Sigmoid colon (tissue), 7 donors: ENCODE results near the gene ADK. TPM values are rescaled to one million over a fixed set of nuclear protein-coding genes. Genes with fewer than 3 reads are reported as not detected.

Experiments used
- DNase-seq: peaks from one replicate; pipeline ENCODE4 v3.0.0-alpha.2; 2019
- H3K27ac ChIP-seq, 4 donors: fragments of 200-600 bp; sonication (generic); one replicate each; pipeline ENCODE4 v1.5.1; 2016 to 2019; ENCODE audit warnings: mild to moderate bottlenecking in 1 of 4
- H3K27me3 ChIP-seq, 3 donors: fragments of 200-600 bp; sonication (generic); one replicate each; pipeline ENCODE4 v1.5.1; 2019; ENCODE audit warnings: mild to moderate bottlenecking in 1 of 3
- H3K36me3 ChIP-seq, 4 donors: fragments of 200-600 bp; sonication (generic); one replicate each; pipeline ENCODE4 v1.5.1; 2016 to 2019
- H3K4me1 ChIP-seq, 4 donors: fragments of 200-600 bp; sonication (generic); one replicate each; pipeline ENCODE4 v1.5.1; 2017 to 2019
- H3K4me3 ChIP-seq, 4 donors: fragments of 200-600 bp; sonication (generic); one replicate each; pipeline ENCODE4 v1.5.1; 2017 to 2019; ENCODE audit warnings: mild to moderate bottlenecking in 2 of 4, moderate library complexity in 1 of 4
- H3K9me3 ChIP-seq, 4 donors: fragments of 200-600 bp in 3 of 4; sonication (generic) in 3 of 4; one replicate each; pipeline versions ENCODE4 v1.5.1 to v1.6.1; 2013 to 2019
- CTCF ChIP-seq, 4 experiments: fragments of 450-650 bp in 3 of 4; fragments of 200-600 bp in 1 of 4; IDR thresholded peaks; one replicate each; pipeline ENCODE4 v1.5.1; 2016 to 2019; ENCODE audit warnings: antibody characterized with exemption in 4 of 4, mild to moderate bottlenecking in 3 of 4, moderate library complexity in 2 of 4
- EP300 ChIP-seq, 4 donors: sonication (generic); formaldehyde crosslinking; IDR thresholded peaks; one replicate each; pipeline ENCODE4 v1.6.1; 2017; ENCODE audit warnings: antibody characterized with exemption in 4 of 4
- POLR2A ChIP-seq, 2 donors: fragments of 450-650 bp; IDR thresholded peaks; one replicate each; pipeline ENCODE4 v1.6.1; 2016; ENCODE audit warnings: antibody characterized with exemption in 2 of 2, mild to moderate bottlenecking in 2 of 2, moderate library complexity in 2 of 2
- POLR2AphosphoS5 ChIP-seq, 4 donors: sonication (generic); formaldehyde crosslinking; IDR thresholded peaks; one replicate each; pipeline ENCODE4 v1.6.1; 2017; ENCODE audit warnings: antibody characterized with exemption in 4 of 4
- WGBS, 2 donors: extraction: QIAGEN DNeasy Blood & Tissue Kit; methylation state at CpG; one replicate each; pipeline ENCODE4 v1.1.7; 2013; 5-methylcytosine and 5-hydroxymethylcytosine counted together
- intact Hi-C: fragments of 100-400 bp; cut with DNase I; formaldehyde crosslinking; loops from one replicate; pipeline ENCODE4 v1.15.1; 2023
- polyA plus RNA-seq, 3 donors: library from polyadenylated mRNA; stranded (reverse); fragments of 200-250 nt; gene quantifications; one replicate each; pipeline ENCODE4 v1.2.3, GENCODE V29; 2013
- total RNA-seq, 4 donors: library from RNA; depleted of rRNA; stranded (reverse); fragments of >200 nt; gene quantifications; one replicate each; pipeline ENCODE4 v1.1.0, GENCODE V29; 2016
- donor health status: healthy with polysubstance abuse.
- donor health status: Bipolar disorder and iron deficiency.
- donor health status: healthy.

The ADK gene
- total and polyA plus RNA-seq, 7 donors = 15.2 to 31.3 (median 25.3) TPM

DNA sequence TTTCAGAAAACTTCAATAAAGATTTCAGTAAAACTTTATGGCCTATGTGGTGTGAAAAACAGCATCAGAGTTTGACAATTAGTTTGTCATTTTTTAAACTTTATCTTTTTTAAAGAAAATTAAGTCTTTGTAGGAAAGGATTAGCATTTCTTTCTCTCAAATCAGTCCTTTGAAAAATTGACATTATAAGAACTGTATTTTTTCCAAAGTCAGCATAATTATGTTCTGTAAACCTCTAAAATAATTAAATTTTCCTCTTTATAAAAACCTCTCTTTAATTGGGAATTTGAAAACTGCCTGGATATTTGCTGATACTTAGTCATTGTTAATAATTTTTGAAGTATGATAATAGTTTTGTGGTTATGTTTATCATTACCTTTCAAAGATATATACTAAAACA is 448.7 kb downstream of the ADK start:
- no peak overlapping the region for H3K4me3 ChIP-seq
- H3K27ac ChIP-seq = no peak overlapping the region
- no peak for TF ChIP-seq POLR2AphosphoS5 (IDR thresholded peaks at IDR 0.05)
- no peak for TF ChIP-seq POLR2A (IDR thresholded peaks at IDR 0.05)
- no peak for TF ChIP-seq CTCF (IDR thresholded peaks at IDR 0.05)
- TF ChIP-seq EP300 (IDR thresholded peaks at IDR 0.05) = no peak
- intact Hi-C loops = no loop called here
- no peaks in the 10 kb centered on the region for H3K27me3 ChIP-seq
- no peak for DNase-seq
- H3K9me3 ChIP-seq = no peaks in the 10 kb centered on the region
- peaks cover 0 to 8% (median 0%) of the 10 kb centered on the region in 4 donors for H3K4me1 ChIP-seq
- no peaks in the 10 kb centered on the region for H3K36me3 ChIP-seq

GRCh38 chr10:74600170-74600569 is 449.1 kb downstream of the ADK start:
- 98 to 99% methylated on average over 2 of the region's 2 CpGs for WGBS, 2 donors
- TF ChIP-seq POLR2A (IDR thresholded peaks at IDR 0.05) (no peak), POLR2AphosphoS5 (IDR thresholded peaks at IDR 0.05) (no peak), CTCF (IDR thresholded peaks at IDR 0.05) (no peak), EP300 (IDR thresholded peaks at IDR 0.05) (no peak)
- intact Hi-C loops = no loop called here

DNA sequence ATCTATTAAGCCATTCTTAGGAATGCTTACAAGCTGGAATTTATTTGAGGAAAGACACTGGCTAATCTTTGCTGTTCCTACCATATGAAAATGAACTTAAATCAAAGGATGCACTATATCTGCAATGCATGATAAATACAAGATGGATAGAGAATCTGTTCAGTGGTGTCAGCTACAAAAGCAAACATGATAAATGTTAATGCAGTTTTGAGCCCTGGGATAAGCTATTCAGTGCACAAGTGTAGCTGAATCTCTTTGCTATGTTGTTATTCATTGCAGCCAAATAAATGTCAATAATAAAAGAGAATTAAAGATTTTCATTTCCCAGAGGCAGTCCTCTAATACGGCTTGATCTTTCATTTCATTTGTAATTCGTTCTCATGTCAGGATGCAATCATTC is 451.6 kb downstream of the ADK start:
- DNase-seq = no peak
- no peaks in the 10 kb centered on the region for H3K9me3 ChIP-seq
- H3K27me3 ChIP-seq = no peaks in the 10 kb centered on the region
- 98 to 99% methylated on average over 2 of the region's 2 CpGs for WGBS, 2 donors
- TF ChIP-seq POLR2AphosphoS5 (IDR thresholded peaks at IDR 0.05) (no peak), EP300 (IDR thresholded peaks at IDR 0.05) (no peak), CTCF (IDR thresholded peaks at IDR 0.05) (no peak)
- no peak overlapping the region for H3K27ac ChIP-seq
- H3K4me3 ChIP-seq = no peak overlapping the region
- H3K36me3 ChIP-seq = no peaks in the 10 kb centered on the region
- intact Hi-C loops = no loop called here
- peaks cover 0 to 8% (median 0%) of the 10 kb centered on the region in 4 donors for H3K4me1 ChIP-seq

More at GRCh38 chr10:74600170-74600569, 449.1 kb downstream of the ADK start:
- Histone ChIP-seq H3K36me3 (no peaks in the 10 kb centered on the region), H3K27me3 (no peaks in the 10 kb centered on the region), H3K9me3 (no peaks in the 10 kb centered on the region), H3K4me1 (peaks cover 0 to 8% (median 0%) of the 10 kb centered on the region in 4 donors), H3K27ac (no peak overlapping the region), H3K4me3 (no peak overlapping the region)
- no peak for DNase-seq

- Histone ChIP-seq H3K27me3 (no peaks in the 10 kb centered on the region), H3K4me3 (no peak overlapping the region), H3K4me1 (no peaks in the 10 kb centered on the region), H3K9me3 (no peaks in the 10 kb centered on the region), H3K36me3 (no peaks in the 10 kb centered on the region), H3K27ac (no peak overlapping the region)
- TF ChIP-seq POLR2AphosphoS5 (IDR thresholded peaks at IDR 0.05) = no peak
- TF ChIP-seq CTCF (IDR thresholded peaks at IDR 0.05) = no peak
- no peak for TF ChIP-seq EP300 (IDR thresholded peaks at IDR 0.05)
- TF ChIP-seq POLR2A (IDR thresholded peaks at IDR 0.05) = no peak
- intact Hi-C loops = no loop called here
- no peak for DNase-seq
Observed at GRCh38 chr10:74610299-74610698, 459.3 kb downstream of the ADK start.

GRCh38 chr10:74612195-74612594 is 461.2 kb downstream of the ADK start:
- no peaks in the 10 kb centered on the region for H3K27me3 ChIP-seq
- H3K9me3 ChIP-seq = no peaks in the 10 kb centered on the region
- H3K4me3 ChIP-seq = no peak overlapping the region
- H3K27ac ChIP-seq = no peak overlapping the region
- H3K4me1 ChIP-seq = no peaks in the 10 kb centered on the region
- TF ChIP-seq CTCF (IDR thresholded peaks at IDR 0.05) (no peak), EP300 (IDR thresholded peaks at IDR 0.05) (no peak), POLR2A (IDR thresholded peaks at IDR 0.05) (no peak), POLR2AphosphoS5 (IDR thresholded peaks at IDR 0.05) (no peak)
- intact Hi-C loops = no loop called here
- no peak for DNase-seq
- H3K36me3 ChIP-seq = no peaks in the 10 kb centered on the region
